Measurements from ENCODE around the gene RPS13. TPM values are rescaled to one million over a fixed set of nuclear protein-coding genes. Genes with fewer than 3 reads are reported as not detected.
A peak's percentile ranks its signal among the peaks of the same experiment; 100 is the strongest.
"Not testable (repeated sequence)": the region's sequence is repeated elsewhere in the genome, so short reads cannot be mapped to it uniquely, and the experiment has no call there.

Gene RPS13
- total and polyA plus RNA-seq, 2 donors (not counting 1 experiment from before 2014, with no cell fraction given) = 941 to 1,064 TPM

DNA sequence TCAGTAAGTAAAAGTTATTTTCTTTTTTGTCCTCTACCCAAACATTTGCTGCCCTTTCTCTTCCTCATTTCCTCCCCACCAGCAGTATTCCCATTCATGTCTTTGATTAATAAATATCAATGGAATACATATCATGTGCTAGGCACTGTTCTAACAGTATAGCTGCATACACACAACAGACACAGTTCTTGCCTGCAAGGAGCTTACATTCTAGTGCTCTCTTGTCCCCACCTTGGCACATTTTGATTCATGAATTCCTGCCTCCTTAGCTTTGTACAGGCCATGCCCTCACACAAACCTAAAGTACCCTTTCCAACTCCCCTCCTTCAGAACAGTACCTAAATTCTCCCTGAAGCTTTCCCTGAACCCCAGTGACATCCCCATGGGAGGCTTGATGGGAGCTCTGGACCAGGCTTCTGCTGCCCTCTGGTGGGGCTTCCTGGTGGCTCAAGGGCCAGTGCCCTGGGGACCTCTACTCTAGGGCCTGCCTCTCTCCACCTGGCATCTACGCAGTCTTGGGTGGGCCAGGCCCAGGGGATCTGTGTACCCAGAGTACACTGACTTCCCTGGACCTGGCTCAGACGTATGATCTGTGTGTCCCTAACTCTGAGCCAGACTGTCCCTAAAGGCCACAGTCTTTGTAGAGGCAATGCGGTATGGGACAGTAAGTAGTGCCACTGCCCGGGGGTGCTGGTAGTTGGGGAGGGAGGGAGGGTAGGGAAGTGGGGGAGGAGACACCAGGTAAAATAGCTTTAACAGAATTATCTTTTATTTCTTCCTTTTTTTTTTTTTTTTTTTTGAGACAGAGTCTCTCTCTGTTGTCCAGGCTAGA is 14.1 kb downstream of the RPS13 start:
- Histone ChIP-seq H3K9ac (ENCODE audit: insufficient read depth, low read length) (no peak overlapping the region), H3K4me2 (ENCODE audit: extremely low read depth, insufficient read depth, low read length) (no peak overlapping the region), H3K9me3 (ENCODE audit: control insufficient read depth, insufficient read depth, low read depth, low read length) (no peaks in the 10 kb centered on the region), H3K79me2 (ENCODE audit: control insufficient read depth, insufficient read depth, low read length) (no peaks in the 10 kb centered on the region), H3K27me3 (ENCODE audit: control insufficient read depth, insufficient read depth, low read length) (no peaks in the 10 kb centered on the region), H3K27ac (ENCODE audit: insufficient read depth, low read length) (no peak overlapping the region), H3K4me1 (ENCODE audit: control insufficient read depth, extremely low read depth, insufficient read depth, low read length) (no peaks in the 10 kb centered on the region), H4K20me1 (ENCODE audit: control insufficient read depth, extremely low read depth, insufficient read depth, low read length) (no peaks in the 10 kb centered on the region), H3K4me3 (replicated peaks in 1 of 4; ENCODE audit: control extremely low read depth in 1 of 4, insufficient read depth in 1 of 4, low read depth in 3 of 4, low read length in 4 of 4) (no peak overlapping the region), H3K36me3 (ENCODE audit: control insufficient read depth, insufficient read depth, low read length) (no peaks in the 10 kb centered on the region), H2AFZ (ENCODE audit: low read length) (no peak overlapping the region)
- DNase-seq (ENCODE audit: low read depth in 2 of 2) = peak; percentile 28 to 54
- no peak for TF ChIP-seq EZH2 (IDR thresholded peaks at IDR 0.05; ENCODE audit: low read length, missing control alignments)
- TF ChIP-seq, protein P1, sequence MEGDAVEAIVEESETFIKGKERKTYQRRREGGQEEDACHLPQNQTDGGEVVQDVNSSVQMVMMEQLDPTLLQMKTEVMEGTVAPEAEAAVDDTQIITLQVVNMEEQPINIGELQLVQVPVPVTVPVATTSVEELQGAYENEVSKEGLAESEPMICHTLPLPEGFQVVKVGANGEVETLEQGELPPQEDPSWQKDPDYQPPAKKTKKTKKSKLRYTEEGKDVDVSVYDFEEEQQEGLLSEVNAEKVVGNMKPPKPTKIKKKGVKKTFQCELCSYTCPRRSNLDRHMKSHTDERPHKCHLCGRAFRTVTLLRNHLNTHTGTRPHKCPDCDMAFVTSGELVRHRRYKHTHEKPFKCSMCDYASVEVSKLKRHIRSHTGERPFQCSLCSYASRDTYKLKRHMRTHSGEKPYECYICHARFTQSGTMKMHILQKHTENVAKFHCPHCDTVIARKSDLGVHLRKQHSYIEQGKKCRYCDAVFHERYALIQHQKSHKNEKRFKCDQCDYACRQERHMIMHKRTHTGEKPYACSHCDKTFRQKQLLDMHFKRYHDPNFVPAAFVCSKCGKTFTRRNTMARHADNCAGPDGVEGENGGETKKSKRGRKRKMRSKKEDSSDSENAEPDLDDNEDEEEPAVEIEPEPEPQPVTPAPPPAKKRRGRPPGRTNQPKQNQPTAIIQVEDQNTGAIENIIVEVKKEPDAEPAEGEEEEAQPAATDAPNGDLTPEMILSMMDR (conservative IDR thresholded peaks at IDR 0.05 in 1 of 2, IDR thresholded peaks at IDR 0.05 in 1 of 2; ENCODE audit: low read depth in 1 of 2, low read length in 2 of 2) = peak; percentile 78 to 87

DNA sequence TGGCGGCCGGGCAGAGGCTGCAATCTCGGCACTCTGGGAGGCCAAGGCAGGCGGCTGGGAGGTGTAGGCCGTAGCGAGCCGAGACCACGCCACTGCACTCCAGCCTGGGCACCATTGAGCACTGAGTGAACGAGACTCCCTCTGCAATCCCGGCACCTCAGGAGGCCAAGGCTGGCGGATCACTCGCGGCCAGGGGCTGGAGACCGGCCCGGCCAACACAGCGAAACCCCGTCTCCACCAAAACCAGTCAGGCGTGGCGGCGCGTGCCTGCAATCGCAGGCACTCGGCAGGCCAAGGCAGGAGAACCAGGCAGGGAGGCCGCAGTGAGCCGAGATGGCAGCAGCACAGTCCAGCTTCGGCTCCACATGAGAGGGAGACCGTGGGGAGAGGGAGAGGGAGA is 26.3 kb downstream of the RPS13 start:
- not testable (repeated sequence) for H4K20me1 ChIP-seq (ENCODE audit: control insufficient read depth, extremely low read depth, insufficient read depth, low read length); H3K27ac ChIP-seq (ENCODE audit: insufficient read depth, low read length); H3K36me3 ChIP-seq (ENCODE audit: control insufficient read depth, insufficient read depth, low read length); H3K4me1 ChIP-seq (ENCODE audit: control insufficient read depth, extremely low read depth, insufficient read depth, low read length); H3K4me2 ChIP-seq (ENCODE audit: extremely low read depth, insufficient read depth, low read length); H3K4me3 ChIP-seq (replicated peaks in 1 of 4; ENCODE audit: control extremely low read depth in 1 of 4, insufficient read depth in 1 of 4, low read depth in 3 of 4, low read length in 4 of 4); H3K79me2 ChIP-seq (ENCODE audit: control insufficient read depth, insufficient read depth, low read length); H3K27me3 ChIP-seq (ENCODE audit: control insufficient read depth, insufficient read depth, low read length); DNase-seq (ENCODE audit: low read depth in 2 of 2); H2AFZ ChIP-seq (ENCODE audit: low read length); H3K9me3 ChIP-seq (ENCODE audit: control insufficient read depth, insufficient read depth, low read depth, low read length); H3K9ac ChIP-seq (ENCODE audit: insufficient read depth, low read length)

DNA sequence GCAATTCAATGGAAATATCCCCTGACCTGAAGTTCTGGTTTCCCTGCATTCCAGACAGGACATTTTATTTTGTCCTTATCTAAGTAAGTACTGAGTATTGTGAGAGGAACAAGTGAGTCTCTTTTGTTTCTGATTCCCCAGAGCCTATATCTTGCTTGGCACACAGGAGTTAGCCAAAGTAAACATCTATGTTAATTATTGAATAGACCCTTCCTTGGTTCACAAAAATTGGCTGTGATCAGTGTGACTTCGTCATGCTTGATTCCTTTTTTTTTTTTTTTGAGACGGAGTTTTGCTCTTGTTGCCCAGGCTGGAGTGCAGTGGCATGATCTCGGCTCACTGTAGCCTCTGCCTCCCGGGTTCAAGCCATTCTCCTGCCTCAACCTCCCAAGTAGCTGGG is 29.0 kb downstream of the RPS13 start:
- H3K79me2 ChIP-seq (ENCODE audit: control insufficient read depth, insufficient read depth, low read length); H3K4me3 ChIP-seq (replicated peaks in 1 of 4; ENCODE audit: control extremely low read depth in 1 of 4, insufficient read depth in 1 of 4, low read depth in 3 of 4, low read length in 4 of 4); H3K27me3 ChIP-seq (ENCODE audit: control insufficient read depth, insufficient read depth, low read length); DNase-seq (ENCODE audit: low read depth in 2 of 2); H3K4me1 ChIP-seq (ENCODE audit: control insufficient read depth, extremely low read depth, insufficient read depth, low read length); H2AFZ ChIP-seq (ENCODE audit: low read length); H3K27ac ChIP-seq (ENCODE audit: insufficient read depth, low read length); H4K20me1 ChIP-seq (ENCODE audit: control insufficient read depth, extremely low read depth, insufficient read depth, low read length); H3K36me3 ChIP-seq (ENCODE audit: control insufficient read depth, insufficient read depth, low read length); H3K9me3 ChIP-seq (ENCODE audit: control insufficient read depth, insufficient read depth, low read depth, low read length); H3K4me2 ChIP-seq (ENCODE audit: extremely low read depth, insufficient read depth, low read length); H3K9ac ChIP-seq (ENCODE audit: insufficient read depth, low read length): not testable (repeated sequence)

DNA sequence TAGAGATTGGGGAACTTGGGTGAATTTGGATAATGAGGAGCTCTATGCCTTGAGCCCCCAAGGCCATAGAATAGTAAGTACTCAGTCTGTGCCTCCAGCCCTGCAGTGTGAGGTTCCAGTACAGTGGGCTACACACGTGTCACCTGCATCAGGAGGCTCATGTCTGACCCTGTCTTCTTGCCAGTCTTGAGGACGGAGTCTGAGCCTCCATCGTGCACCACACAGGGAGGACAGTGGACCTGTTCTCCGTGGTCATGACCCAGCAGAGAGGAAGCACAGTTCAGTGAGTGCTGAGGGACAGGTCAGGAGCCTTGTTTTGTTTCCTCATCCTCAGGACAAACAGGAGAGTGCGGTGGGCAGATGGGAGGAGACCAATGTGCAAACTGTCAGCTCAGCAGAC is 30.8 kb downstream of the RPS13 start:
- H3K4me2 ChIP-seq (ENCODE audit: extremely low read depth, insufficient read depth, low read length) = no peak overlapping the region
- no peaks in the 10 kb centered on the region for H3K36me3 ChIP-seq (ENCODE audit: control insufficient read depth, insufficient read depth, low read length)
- no peak overlapping the region for H3K9ac ChIP-seq (ENCODE audit: insufficient read depth, low read length)
- no peaks in the 10 kb centered on the region for H3K4me1 ChIP-seq (ENCODE audit: control insufficient read depth, extremely low read depth, insufficient read depth, low read length)
- no peak overlapping the region for H3K4me3 ChIP-seq (replicated peaks in 1 of 4; ENCODE audit: control extremely low read depth in 1 of 4, insufficient read depth in 1 of 4, low read depth in 3 of 4, low read length in 4 of 4)
- H3K27ac ChIP-seq (ENCODE audit: insufficient read depth, low read length) = no peak overlapping the region
- TF ChIP-seq EZH2 (IDR thresholded peaks at IDR 0.05; ENCODE audit: low read length, missing control alignments) = no peak
- TF ChIP-seq, protein P1 (conservative IDR thresholded peaks at IDR 0.05 in 1 of 2, IDR thresholded peaks at IDR 0.05 in 1 of 2; ENCODE audit: low read depth in 1 of 2, low read length in 2 of 2) = no peak
- H3K9me3 ChIP-seq (ENCODE audit: control insufficient read depth, insufficient read depth, low read depth, low read length) = no peaks in the 10 kb centered on the region
- no peak overlapping the region for H2AFZ ChIP-seq (ENCODE audit: low read length)
- no peak for DNase-seq (ENCODE audit: low read depth in 2 of 2)
- H4K20me1 ChIP-seq (ENCODE audit: control insufficient read depth, extremely low read depth, insufficient read depth, low read length) = no peaks in the 10 kb centered on the region
- H3K27me3 ChIP-seq (ENCODE audit: control insufficient read depth, insufficient read depth, low read length) = no peaks in the 10 kb centered on the region
- no peaks in the 10 kb centered on the region for H3K79me2 ChIP-seq (ENCODE audit: control insufficient read depth, insufficient read depth, low read length)

Data from fibroblast of lung (primary cell).